Measurements from ENCODE around the gene EEFSEC. TPM values are rescaled to one million over a fixed set of nuclear protein-coding genes. Genes with fewer than 3 reads are reported as not detected.

Gene EEFSEC
- total RNA-seq, 2 donors from 2014 or later, result 14.0 to 14.7 TPM

- Mint-ChIP-seq H3K4me3 (no peak overlapping the region), H3K4me1 (peaks cover 17% of the 10 kb centered on the region), H3K27ac (peak overlapping the region; percentile 72), H3K27me3 (no peaks in the 10 kb centered on the region), H3K36me3 (ENCODE audit: low read depth) (no peaks in the 10 kb centered on the region)
- no peak for ATAC-seq
- no peaks in the 10 kb centered on the region for H3K9me3 ChIP-seq (ENCODE audit: control insufficient read depth, low read length, poor library complexity, severe bottlenecking)
- DNase-seq, result no peak
Observed at GRCh38 chr3:128346562-128346961, 193.3 kb downstream of the EEFSEC start.

GRCh38 chr3:128347282-128347681 is 194.0 kb downstream of the EEFSEC start:
- no peaks in the 10 kb centered on the region for H3K36me3 Mint-ChIP-seq (ENCODE audit: low read depth)
- H3K4me1 Mint-ChIP-seq, result peaks cover 17% of the 10 kb centered on the region
- H3K9me3 ChIP-seq (ENCODE audit: control insufficient read depth, low read length, poor library complexity, severe bottlenecking), result no peaks in the 10 kb centered on the region
- DNase-seq (no peak), ATAC-seq (no peak)
- no peak overlapping the region for H3K4me3 Mint-ChIP-seq
- H3K27ac Mint-ChIP-seq, result peak overlapping the region; percentile 72
- no peaks in the 10 kb centered on the region for H3K27me3 Mint-ChIP-seq

- H3K9me3 ChIP-seq (ENCODE audit: control insufficient read depth, low read length, poor library complexity, severe bottlenecking), result no peaks in the 10 kb centered on the region
- no peaks in the 10 kb centered on the region for H3K36me3 Mint-ChIP-seq (ENCODE audit: low read depth)
- H3K27me3 Mint-ChIP-seq, result no peaks in the 10 kb centered on the region
- ATAC-seq (no peak), DNase-seq (no peak)
- no peak overlapping the region for H3K4me3 Mint-ChIP-seq
- no peak overlapping the region for H3K27ac Mint-ChIP-seq
- H3K4me1 Mint-ChIP-seq, result peaks cover 17% of the 10 kb centered on the region
Observed at GRCh38 chr3:128348075-128348474, 194.8 kb downstream of the EEFSEC start.

GRCh38 chr3:128348805-128349531 is 195.7 kb downstream of the EEFSEC start:
- no peaks in the 10 kb centered on the region for H3K27me3 Mint-ChIP-seq
- H3K4me1 Mint-ChIP-seq, result peaks cover 17% of the 10 kb centered on the region
- H3K27ac Mint-ChIP-seq, result no peak overlapping the region
- no peak for DNase-seq
- no peaks in the 10 kb centered on the region for H3K9me3 ChIP-seq (ENCODE audit: control insufficient read depth, low read length, poor library complexity, severe bottlenecking)
- H3K4me3 Mint-ChIP-seq, result no peak overlapping the region
- no peak for ATAC-seq
- H3K36me3 Mint-ChIP-seq (ENCODE audit: low read depth), result no peaks in the 10 kb centered on the region

GRCh38 chr3:128349963-128350599 is 196.8 kb downstream of the EEFSEC start:
- H3K27ac Mint-ChIP-seq, result no peak overlapping the region
- DNase-seq (no peak), ATAC-seq (no peak)
- H3K36me3 Mint-ChIP-seq (ENCODE audit: low read depth), result no peaks in the 10 kb centered on the region
- H3K4me1 Mint-ChIP-seq, result peaks cover 15% of the 10 kb centered on the region
- H3K9me3 ChIP-seq (ENCODE audit: control insufficient read depth, low read length, poor library complexity, severe bottlenecking), result no peaks in the 10 kb centered on the region
- no peaks in the 10 kb centered on the region for H3K27me3 Mint-ChIP-seq
- H3K4me3 Mint-ChIP-seq, result no peak overlapping the region

- no peak for ATAC-seq
- Mint-ChIP-seq H3K4me1 (peaks cover 20% of the 10 kb centered on the region), H3K27ac (no peak overlapping the region), H3K4me3 (no peak overlapping the region), H3K27me3 (no peaks in the 10 kb centered on the region), H3K36me3 (ENCODE audit: low read depth) (peaks cover 1% of the 10 kb centered on the region)
- DNase-seq, result no peak
- no peaks in the 10 kb centered on the region for H3K9me3 ChIP-seq (ENCODE audit: control insufficient read depth, low read length, poor library complexity, severe bottlenecking)
Observed at GRCh38 chr3:128351546-128351945, 198.3 kb downstream of the EEFSEC start.

- Mint-ChIP-seq H3K4me3 (no peak overlapping the region), H3K27ac (no peak overlapping the region), H3K36me3 (ENCODE audit: low read depth) (peaks cover 3% of the 10 kb centered on the region), H3K4me1 (peaks cover 19% of the 10 kb centered on the region), H3K27me3 (no peaks in the 10 kb centered on the region)
- ATAC-seq (no peak), DNase-seq (no peak)
- no peaks in the 10 kb centered on the region for H3K9me3 ChIP-seq (ENCODE audit: control insufficient read depth, low read length, poor library complexity, severe bottlenecking)
Observed at GRCh38 chr3:128352326-128352725, 199.0 kb downstream of the EEFSEC start.

- ATAC-seq, result no peak
- Mint-ChIP-seq H3K27ac (no peak overlapping the region), H3K4me3 (no peak overlapping the region), H3K4me1 (peaks cover 16% of the 10 kb centered on the region), H3K36me3 (ENCODE audit: low read depth) (peaks cover 3% of the 10 kb centered on the region), H3K27me3 (no peaks in the 10 kb centered on the region)
- no peak for DNase-seq
- no peaks in the 10 kb centered on the region for H3K9me3 ChIP-seq (ENCODE audit: control insufficient read depth, low read length, poor library complexity, severe bottlenecking)
Observed at GRCh38 chr3:128353361-128353965, 200.2 kb downstream of the EEFSEC start.

- Mint-ChIP-seq H3K4me3 (no peak overlapping the region), H3K36me3 (ENCODE audit: low read depth) (peaks cover 6% of the 10 kb centered on the region), H3K27ac (peak overlapping the region; percentile 41), H3K27me3 (no peaks in the 10 kb centered on the region), H3K4me1 (peaks cover 14% of the 10 kb centered on the region)
- ATAC-seq (no peak), DNase-seq (no peak)
- no peaks in the 10 kb centered on the region for H3K9me3 ChIP-seq (ENCODE audit: control insufficient read depth, low read length, poor library complexity, severe bottlenecking)
Observed at GRCh38 chr3:128353991-128354687, 200.9 kb downstream of the EEFSEC start.

- peaks cover 6% of the 10 kb centered on the region for H3K36me3 Mint-ChIP-seq (ENCODE audit: low read depth)
Observed at GRCh38 chr3:128354788-128355542, 201.7 kb downstream of the EEFSEC start.

GRCh38 chr3:128355543-128355919 is 202.2 kb downstream of the EEFSEC start:
- no peaks in the 10 kb centered on the region for H3K27me3 Mint-ChIP-seq
- peaks cover 6% of the 10 kb centered on the region for H3K36me3 Mint-ChIP-seq (ENCODE audit: low read depth)
- H3K4me3 Mint-ChIP-seq, result no peak overlapping the region
- no peaks in the 10 kb centered on the region for H3K9me3 ChIP-seq (ENCODE audit: control insufficient read depth, low read length, poor library complexity, severe bottlenecking)
- peaks cover 14% of the 10 kb centered on the region for H3K4me1 Mint-ChIP-seq
- peak overlapping the region; percentile 89 for H3K27ac Mint-ChIP-seq
- ATAC-seq, result no peak
- no peak for DNase-seq

More at GRCh38 chr3:128354788-128355542, 201.7 kb downstream of the EEFSEC start:
- Mint-ChIP-seq H3K27me3 (no peaks in the 10 kb centered on the region), H3K4me3 (no peak overlapping the region), H3K4me1 (peaks cover 14% of the 10 kb centered on the region), H3K27ac (peak overlapping the region; percentile 89)
- no peaks in the 10 kb centered on the region for H3K9me3 ChIP-seq (ENCODE audit: control insufficient read depth, low read length, poor library complexity, severe bottlenecking)
- ATAC-seq (no peak), DNase-seq (no peak)

- H3K36me3 Mint-ChIP-seq (ENCODE audit: low read depth), result peaks cover 6% of the 10 kb centered on the region
Observed at GRCh38 chr3:128356822-128357221, 203.5 kb downstream of the EEFSEC start.

More at GRCh38 chr3:128356822-128357221, 203.5 kb downstream of the EEFSEC start:
- no peak for DNase-seq
- ATAC-seq, result no peak
- Mint-ChIP-seq H3K4me3 (no peak overlapping the region), H3K4me1 (peaks cover 11% of the 10 kb centered on the region), H3K27ac (no peak overlapping the region), H3K27me3 (no peaks in the 10 kb centered on the region)
- H3K9me3 ChIP-seq (ENCODE audit: control insufficient read depth, low read length, poor library complexity, severe bottlenecking), result no peaks in the 10 kb centered on the region

Measured in T-helper 17 cell (primary cell).